ENCODE measurements around the gene RHD.
"Not testable (repeated sequence)": the region's sequence is repeated elsewhere in the genome, so short reads cannot be mapped to it uniquely, and the experiment has no call there.

The RHD gene

GRCh38 chr1:25259813-25260212 lies 12.5 kb upstream of the RHD start:
- not testable (repeated sequence) for DNase-seq

GRCh38 chr1:25260336-25260735 lies 12.0 kb upstream of the RHD start:
- DNase-seq = not testable (repeated sequence)

GRCh38 chr1:25266554-25267287 lies 5.6 kb upstream of the RHD start:
- not testable (repeated sequence) for DNase-seq

GRCh38 chr1:25267288-25268142 lies 4.8 kb upstream of the RHD start:
- peak; percentile 31 for DNase-seq

GRCh38 chr1:25268143-25268760 lies 4.1 kb upstream of the RHD start:
- DNase-seq = not testable (repeated sequence)

GRCh38 chr1:25275648-25276047 lies 3.3 kb downstream of the RHD start:
- not testable (repeated sequence) for DNase-seq

- DNase-seq = not testable (repeated sequence)
Observed at GRCh38 chr1:25277295-25277694, 5.0 kb downstream of the RHD start.

GRCh38 chr1:25278358-25278757 lies 6.0 kb downstream of the RHD start:
- not testable (repeated sequence) for DNase-seq

GRCh38 chr1:25278790-25279189 lies 6.5 kb downstream of the RHD start:
- DNase-seq = not testable (repeated sequence)

- not testable (repeated sequence) for DNase-seq
Observed at GRCh38 chr1:25279693-25280111, 7.4 kb downstream of the RHD start.

GRCh38 chr1:25285862-25286261 lies 13.6 kb downstream of the RHD start:
- not testable (repeated sequence) for DNase-seq

- DNase-seq = not testable (repeated sequence)
Observed at GRCh38 chr1:25287164-25287563, 14.9 kb downstream of the RHD start.

GRCh38 chr1:25288573-25289101 lies 16.3 kb downstream of the RHD start:
- DNase-seq = not testable (repeated sequence)

- not testable (repeated sequence) for DNase-seq
Observed at GRCh38 chr1:25290043-25290442, 17.7 kb downstream of the RHD start.

GRCh38 chr1:25293426-25293825 lies 21.1 kb downstream of the RHD start:
- not testable (repeated sequence) for DNase-seq

GRCh38 chr1:25294889-25295826 lies 22.8 kb downstream of the RHD start:
- DNase-seq = not testable (repeated sequence)

- not testable (repeated sequence) for DNase-seq
Observed at GRCh38 chr1:25296501-25296900, 24.2 kb downstream of the RHD start.

- not testable (repeated sequence) for DNase-seq
Observed at GRCh38 chr1:25300729-25301128, 28.4 kb downstream of the RHD start.

GRCh38 chr1:25302330-25302729 lies 30.0 kb downstream of the RHD start:
- DNase-seq = not testable (repeated sequence)

- DNase-seq = not testable (repeated sequence)
Observed at GRCh38 chr1:25304936-25305335, 32.6 kb downstream of the RHD start.

- DNase-seq = not testable (repeated sequence)
Observed at GRCh38 chr1:25308168-25308567, 35.9 kb downstream of the RHD start.

- DNase-seq = not testable (repeated sequence)
Observed at GRCh38 chr1:25309085-25309484, 36.8 kb downstream of the RHD start.
